HG02870 (cell line): ENCODE results near the gene NUAK2.

ENCODE experiments used
- ATAC-seq: cut with Tn5 transposase; IDR thresholded peaks from one replicate; pipeline ENCODE4 v1.9.1; 2021; ENCODE audit warnings: mild to moderate bottlenecking, moderate library complexity; ENCODE audit not compliant: unreplicated experiment

The NUAK2 gene

DNA sequence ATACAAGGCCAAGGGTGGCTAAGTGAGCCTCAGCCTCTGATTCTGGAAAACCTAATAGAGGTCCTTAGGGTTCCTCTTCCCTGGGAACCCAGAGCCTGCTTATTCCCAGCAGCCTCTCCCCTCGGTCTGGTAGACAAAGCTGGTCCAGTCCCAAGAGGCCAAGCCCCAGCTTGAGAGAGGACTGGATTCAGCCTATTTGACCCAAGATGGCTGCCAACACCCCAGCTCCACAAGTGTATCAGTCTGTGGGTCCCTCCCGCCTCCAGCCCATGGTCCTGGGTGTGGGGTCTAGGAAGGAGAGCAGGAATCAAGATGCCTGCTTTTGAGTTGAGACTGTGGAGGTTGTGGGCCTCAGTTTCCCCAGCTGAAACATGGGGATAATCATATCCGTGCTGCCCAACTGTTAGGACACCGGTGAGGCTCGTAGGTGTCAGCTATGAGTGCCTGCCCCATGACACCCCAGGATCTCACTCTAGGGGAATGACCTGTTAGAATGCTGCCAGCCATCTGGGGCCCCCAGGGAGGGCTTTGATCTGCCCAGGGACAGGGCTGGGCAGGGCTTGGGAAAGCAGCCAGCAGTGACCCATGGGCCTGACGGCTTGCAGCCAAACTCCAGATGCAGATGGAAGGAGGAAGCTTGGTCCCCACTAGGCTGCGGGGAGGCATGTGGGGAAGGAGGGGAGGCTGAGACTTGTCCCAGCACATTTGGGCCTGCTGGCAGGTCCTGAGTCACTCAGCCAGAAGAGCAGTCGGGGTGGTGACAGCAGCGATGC is 45.4 kb downstream of the NUAK2 start:
- ATAC-seq: no peak

DNA sequence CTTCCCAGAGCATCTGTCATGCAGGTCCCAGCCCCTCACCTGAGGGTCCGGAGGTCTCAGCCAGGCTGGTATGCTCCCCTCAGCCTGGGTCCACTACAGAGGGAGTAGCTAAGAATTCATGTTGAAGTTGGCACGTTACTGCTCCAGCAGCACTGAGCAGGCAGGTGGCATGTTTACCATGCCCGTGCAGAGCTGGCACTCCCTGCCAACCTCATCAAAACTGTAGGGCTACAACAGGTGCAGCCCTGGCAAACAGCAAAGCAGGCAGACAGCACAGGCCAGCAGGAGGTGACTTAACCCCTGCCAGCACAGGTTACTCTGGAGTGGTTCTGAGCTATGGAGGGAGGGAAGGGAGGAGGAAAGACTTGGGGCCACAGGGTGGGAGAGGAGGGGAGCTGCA is 46.4 kb downstream of the NUAK2 start:
- ATAC-seq: no peak

DNA sequence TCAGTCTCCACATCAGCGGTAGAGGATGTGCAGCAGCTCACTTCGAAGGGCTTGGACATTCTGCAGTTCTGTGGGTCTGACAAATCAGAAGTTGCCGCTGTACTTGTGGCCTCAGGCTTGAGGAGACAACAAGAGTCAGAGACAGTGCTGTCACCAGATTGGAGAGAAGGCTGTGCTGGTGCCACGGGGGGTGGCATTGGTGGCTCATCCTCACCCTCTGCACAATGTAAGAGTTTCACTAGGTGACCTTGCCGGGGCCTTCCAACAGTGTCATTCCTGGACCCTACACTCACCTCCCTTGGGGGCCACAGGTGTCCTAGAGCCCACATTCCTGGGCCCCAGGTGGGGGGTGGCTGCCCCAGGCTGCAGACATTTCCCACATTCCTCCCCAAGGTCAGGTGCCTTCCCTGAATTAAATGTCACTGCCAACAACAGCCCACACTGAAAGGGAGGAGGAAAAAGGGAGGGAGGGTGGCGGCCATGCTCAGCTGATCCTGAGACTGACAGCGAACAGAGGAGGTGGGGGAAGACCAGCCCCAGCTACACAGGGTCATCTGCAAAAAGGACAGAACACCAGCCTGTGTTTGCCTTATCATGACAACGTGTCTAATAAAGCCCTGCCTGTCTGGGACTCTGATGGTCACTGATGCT is 47.4 kb downstream of the NUAK2 start:
- ATAC-seq: no peak

DNA sequence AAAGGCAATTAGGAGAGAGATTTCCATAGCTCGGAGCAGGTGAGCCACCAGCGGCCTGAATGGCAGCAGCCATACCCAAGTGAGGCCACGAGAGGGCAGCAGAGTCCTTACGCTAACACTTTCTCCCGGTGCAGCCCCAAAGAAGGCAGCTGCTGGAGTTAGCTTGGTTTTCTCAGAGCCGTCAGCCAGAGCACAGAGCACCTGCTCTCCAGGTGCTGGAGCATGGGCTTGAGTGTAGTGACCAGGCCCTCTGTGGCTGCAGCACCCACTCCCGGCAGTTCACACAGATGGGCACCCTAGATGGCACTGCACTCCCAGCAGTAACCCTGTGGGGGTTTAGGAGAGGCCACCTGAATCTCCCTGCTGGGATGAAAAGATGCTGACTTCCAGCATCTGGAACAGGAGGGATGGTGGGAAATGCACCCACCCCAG is 48.0 kb downstream of the NUAK2 start:
- ATAC-seq: peak; percentile 76

DNA sequence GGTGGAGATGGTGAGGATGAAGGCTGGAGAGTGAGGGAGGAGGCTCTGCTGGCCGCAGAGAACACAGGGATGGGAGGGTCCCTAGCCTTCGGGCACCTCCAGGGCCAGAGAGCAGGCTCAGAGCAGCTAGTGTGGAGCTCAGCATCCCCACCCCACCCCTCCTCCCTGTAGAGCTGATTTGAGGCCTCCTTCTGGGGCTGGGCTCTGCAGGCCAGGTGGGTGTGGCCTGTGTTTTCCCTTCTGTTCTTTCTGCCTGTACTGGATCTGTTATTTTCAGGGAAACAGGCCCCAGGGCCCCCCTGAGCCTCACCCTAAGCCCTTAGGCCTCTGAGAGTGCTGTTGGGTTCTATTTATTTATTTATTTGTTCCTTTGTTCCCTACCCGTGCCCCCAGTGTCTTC is 49.0 kb downstream of the NUAK2 start:
- ATAC-seq: no peak

DNA sequence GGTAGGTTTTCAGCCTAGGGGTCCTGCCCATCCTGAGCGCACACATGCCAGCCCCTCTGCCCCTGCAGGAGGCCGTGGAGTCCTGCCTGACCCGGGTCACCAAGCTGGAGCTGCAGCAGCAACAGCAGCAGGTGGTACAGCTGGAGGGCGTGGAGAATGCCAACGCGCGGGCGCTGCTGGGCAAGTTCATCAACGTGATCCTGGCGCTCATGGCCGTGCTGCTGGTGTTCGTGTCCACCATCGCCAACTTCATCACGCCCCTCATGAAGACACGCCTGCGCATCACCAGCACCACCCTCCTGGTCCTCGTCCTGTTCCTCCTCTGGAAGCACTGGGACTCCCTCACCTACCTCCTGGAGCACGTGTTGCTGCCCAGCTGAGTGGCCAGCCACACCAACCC is 49.8 kb downstream of the NUAK2 start:
- ATAC-seq: no peak

DNA sequence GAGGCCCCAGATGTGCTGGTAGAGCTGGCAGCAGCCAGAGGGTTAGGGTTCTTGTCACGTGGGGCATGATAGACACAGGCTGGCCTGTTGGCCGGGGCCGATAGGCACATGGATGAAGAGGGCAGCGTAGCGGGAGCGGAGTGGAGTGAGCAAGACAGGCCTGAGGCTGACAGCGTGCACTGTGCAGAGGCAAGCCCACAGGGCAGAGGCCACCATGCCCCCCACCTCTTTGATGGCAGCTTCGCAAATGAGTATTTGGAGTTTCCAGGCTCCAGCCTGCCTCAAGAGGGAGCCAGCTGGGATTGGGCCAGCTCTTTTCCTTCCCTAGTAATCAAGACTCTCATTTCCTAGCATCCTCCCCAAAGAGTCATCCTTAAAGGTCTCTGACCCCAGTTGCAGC is 50.3 kb downstream of the NUAK2 start:
- no peak for ATAC-seq

DNA sequence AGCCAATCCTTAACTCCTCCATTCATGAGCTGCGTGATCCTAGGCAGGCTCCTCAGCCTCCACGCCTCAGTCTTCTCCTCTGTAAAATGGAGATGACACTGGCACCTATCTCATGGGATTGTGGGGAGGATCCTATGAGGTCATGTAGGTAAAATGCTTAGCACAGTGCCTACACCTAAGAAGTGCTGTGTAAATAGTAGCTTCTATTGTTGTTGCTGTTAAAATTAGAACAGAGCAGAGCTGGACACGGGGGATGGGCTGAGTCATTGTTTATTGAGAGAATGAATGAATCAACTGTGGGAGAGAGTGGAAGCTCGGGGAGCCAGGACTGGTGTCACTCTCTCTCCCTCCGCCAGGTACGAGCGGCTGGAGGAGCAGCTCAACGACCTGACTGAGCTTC is 50.8 kb downstream of the NUAK2 start:
- ATAC-seq: no peak

DNA sequence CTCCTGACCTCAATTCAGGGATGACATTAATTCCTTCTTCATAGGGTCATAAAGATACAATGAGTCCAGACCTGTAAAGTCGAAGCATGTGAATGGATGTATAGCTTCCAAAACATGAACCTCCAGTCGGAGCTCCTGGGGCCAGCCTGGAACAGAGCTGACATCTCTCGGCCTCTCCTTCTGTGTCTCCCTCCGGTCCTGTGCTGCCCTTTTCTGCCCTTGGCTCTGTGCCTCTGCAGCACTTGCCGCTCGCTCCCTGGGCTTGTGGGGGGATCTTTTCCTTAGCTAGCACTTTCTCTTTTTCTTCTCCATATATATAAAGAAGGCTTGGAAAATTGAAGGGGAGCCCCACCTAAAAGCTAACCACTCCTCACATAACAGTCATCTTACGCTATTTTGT is 51.3 kb downstream of the NUAK2 start:
- ATAC-seq: no peak

DNA sequence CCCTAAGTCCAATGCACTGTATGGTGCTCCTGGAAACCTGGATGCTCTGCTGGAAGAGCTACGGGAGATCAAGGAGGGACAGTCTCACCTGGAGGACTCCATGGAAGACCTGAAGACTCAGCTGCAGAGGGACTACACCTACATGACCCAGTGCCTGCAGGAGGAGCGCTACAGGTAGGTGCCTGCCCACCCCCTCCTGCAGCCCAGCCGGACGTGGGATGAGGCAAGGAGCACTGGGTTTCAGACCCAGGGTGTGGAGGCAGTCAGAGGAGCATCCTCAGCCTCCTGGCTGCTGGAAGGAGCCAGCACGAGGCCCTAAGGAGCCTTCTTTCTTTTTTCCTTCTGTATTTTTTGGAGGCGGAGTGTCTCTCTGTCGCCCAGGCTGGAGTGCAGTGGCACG is 51.8 kb downstream of the NUAK2 start:
- ATAC-seq: no peak

DNA sequence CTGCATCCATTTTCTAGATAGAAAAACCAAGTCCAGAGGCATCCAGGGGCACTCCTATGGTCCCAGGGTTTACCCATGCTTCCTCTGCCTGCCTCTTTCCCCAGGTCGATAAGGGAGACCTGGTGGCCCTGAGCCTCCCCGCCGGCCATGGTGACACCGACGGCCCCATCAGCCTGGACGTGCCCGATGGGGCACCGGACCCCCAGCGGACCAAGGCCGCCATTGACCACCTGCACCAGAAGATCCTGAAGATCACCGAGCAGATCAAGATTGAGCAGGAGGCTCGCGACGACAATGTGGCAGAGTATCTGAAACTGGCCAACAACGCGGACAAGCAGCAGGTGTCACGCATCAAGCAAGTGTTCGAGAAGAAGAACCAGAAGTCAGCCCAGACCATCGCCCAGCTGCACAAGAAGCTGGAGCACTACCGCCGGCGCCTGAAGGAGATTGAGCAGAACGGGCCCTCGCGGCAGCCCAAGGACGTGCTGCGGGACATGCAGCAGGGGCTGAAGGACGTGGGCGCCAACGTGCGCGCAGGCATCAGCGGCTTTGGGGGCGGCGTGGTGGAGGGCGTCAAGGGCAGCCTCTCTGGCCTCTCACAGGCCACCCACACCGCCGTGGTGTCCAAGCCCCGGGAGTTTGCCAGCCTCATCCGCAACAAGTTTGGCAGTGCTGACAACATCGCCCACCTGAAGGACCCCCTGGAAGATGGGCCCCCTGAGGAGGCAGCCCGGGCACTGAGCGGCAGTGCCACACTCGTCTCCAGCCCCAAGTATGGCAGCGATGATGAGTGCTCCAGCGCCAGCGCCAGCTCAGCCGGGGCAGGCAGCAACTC is 52.5 kb downstream of the NUAK2 start:
- no peak for ATAC-seq

DNA sequence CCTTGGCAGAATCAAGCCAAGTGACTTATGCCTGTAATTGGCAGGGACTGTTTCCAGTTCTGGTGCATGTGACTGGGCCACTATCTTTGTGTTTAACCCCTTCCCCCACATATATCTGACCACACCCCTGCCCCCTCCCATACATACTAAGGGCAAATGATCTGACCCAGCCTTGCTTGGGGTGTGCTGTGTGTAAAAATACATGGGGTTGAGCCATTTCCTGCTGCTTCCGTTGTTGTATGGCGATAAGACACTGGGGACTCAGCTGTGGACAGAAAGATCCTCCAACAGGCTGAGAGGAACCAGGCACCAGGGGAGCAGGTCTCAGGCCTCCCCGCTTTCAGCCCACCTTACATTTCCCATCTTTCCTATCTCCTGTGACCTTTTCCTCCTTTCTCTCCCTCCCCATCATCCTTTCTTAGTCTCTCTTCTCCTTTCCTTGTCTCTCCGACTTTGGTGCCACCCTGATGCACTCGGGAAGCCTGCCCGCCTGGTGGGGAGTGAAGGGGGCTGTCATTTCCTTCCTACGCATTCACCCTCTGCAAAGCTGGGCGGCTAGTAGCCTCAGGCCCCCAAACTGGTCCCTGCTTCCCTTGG is 54.1 kb downstream of the NUAK2 start:
- no peak for ATAC-seq

DNA sequence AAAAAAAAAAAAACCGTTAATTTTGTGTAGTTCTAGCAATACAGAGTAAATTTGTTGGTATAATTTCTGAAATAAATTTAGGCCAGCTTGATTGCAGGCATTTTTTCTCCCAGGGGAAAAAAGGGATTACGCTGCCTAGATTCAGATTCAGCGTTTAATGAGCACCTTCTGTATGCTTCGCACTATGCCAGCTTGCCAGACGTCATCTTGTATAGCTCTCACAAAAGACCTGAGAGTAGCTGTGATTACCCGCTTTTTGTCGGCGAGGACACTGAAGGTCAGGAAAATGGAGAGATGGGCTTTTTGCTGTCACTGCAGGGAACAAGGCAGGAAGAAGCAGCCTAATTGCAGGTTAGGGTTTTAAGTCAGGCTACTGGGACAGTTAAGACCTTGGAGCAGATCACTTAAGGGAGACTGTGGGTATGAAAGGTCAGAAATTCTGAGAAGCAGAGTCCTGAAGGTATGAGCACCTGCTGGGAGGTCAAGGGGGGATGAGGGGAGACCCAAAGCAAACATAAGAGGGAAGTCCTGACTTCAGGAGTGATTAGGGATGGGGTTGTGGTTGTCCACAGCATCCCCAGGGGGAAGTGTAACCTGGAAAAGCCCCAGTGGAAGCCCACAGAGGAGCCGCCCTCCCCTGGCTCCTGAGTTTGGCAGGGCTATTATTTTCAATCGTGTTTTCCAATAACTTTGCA is 54.8 kb downstream of the NUAK2 start:
- no peak for ATAC-seq

DNA sequence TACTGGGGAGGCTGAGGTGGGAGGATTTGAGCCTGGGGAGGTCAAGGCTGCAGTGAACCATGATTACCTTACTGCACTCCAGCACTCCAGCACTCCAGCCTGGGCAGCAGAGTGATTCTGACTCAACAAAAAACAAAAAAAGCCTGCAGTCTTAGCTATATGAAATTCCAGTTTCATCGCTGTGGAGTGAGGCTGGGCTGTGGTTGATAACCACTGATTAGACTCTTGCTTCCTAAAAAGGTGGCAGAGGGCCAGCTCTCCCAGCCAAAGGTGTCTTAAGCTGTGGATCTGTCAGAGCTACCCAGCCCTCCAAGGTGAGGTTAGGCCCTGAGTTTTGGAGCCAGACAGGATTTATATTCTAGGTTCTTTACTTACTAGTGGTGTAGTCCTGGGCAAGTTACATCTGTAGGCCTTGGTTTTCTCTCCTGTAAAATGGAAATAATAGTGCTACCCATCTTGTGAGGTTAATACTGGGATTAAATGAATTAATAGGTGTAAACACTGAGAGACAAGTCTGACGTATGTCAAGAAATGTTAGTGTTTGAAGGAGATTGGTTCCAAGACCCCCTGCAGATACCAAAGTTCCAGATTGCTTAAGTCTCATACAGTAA is 57.9 kb downstream of the NUAK2 start:
- ATAC-seq: no peak

DNA sequence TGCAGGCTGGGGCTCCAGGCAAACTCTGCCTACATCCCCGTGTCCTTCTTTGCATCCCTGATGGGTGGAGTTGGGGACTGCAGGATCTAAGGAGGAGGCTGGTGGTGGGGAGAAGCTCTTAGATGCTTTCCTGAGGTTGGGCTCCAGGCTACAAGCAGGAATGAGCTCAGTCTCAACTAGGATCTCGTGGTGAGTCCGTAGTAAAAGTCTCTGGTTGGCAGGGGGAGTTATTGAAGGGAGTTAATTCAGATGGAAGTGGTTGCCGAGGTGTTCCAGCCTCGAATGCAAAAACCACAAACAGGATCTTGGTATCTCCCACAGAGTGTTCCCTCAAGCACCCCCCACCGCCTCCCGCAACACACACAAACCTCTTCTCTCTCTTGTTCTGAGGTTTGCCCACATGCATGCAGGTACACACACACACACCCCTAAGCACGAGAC is 58.8 kb downstream of the NUAK2 start:
- no peak for ATAC-seq

DNA sequence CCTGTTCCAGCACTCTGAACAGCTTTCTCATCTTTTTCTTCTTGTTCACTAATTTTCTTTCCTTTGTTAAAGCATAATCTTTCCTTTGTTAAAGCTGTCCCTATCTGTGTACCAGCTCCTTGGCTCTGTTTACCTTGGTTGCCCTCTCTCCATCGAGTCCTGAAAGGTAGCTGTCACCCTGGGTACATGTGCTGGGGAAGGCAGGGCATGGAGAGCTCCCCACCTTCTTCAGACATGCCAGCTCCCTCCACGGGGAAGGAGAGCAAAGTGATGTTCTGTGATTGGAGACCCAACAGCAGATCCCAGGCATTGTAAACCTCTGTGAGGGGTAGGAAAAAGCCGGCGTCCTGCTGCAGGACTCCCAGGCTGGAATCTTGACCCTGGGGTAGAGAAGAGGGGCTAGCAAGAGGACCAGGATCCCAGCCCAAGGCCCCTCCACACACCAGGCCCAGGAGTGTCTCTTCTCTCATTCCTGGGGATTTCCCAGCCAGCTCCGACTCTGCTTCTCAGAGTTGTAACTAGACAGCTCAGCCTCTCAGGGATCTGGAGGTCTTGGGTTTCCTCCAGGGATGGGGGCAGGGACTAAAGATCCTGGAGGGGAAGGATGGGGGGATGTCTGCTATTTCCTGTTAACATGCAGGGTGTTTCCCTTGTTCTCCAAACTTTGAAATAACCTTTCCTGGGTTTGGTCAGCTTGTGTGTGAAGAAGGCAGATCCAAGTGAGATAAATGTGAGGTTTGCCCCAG is 59.4 kb downstream of the NUAK2 start:
- no peak for ATAC-seq

DNA sequence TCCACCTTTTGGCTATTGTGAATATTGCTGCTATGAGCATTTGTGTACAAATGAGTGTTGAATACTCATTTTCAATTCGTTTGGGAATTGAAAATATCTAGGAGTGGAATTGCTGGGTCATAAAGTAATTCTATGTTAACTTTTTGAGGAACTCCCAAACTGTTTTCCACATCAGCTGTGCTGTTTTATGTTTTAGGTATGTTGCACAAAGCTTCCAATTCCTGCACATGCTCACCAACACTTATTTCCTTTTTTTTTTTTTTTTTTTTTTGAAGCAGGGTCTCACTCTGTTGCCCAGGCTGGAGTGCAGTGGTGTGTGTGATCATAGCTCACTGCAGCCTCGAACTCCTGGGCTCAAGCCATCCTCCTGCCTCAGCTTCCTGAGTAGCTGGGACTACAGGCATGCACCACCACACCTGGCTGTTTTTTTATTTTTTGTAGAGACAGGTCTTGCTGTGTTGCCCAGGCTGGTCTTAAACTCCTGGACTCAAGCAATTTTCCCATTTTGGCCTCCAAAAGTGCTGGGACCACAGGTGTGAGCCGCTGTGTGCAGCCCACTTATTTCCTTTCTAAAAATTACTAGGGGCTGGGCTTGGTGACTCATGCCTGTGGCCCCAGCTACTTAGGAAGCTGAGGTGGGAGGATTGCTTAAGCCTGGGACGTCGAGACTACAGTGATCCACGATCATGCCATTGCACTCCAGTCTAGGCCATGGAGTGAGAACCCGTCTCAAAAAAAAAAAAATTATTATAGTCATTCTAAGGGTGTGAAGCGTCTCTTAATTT is 60.4 kb downstream of the NUAK2 start:
- ATAC-seq: no peak

DNA sequence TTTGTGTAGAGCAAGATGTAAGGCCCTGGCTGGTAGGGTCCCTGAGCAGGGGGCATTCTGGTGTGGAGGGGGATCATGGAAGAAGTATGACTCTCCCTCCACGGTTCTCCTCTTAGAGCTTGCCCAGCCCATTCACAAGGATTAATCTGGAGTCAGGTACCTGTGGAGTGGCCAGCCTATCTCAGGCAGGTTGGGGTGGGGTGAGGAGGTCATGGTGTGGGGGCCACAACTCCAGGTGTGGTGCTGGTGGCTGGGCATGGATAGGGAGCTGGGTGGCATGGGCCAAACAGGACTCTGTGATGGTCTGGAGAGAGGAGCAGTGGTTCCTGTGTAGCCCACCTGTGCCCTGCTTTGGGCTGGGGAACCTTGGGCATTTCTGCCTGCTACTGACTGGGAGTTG is 61.5 kb downstream of the NUAK2 start:
- ATAC-seq: no peak

DNA sequence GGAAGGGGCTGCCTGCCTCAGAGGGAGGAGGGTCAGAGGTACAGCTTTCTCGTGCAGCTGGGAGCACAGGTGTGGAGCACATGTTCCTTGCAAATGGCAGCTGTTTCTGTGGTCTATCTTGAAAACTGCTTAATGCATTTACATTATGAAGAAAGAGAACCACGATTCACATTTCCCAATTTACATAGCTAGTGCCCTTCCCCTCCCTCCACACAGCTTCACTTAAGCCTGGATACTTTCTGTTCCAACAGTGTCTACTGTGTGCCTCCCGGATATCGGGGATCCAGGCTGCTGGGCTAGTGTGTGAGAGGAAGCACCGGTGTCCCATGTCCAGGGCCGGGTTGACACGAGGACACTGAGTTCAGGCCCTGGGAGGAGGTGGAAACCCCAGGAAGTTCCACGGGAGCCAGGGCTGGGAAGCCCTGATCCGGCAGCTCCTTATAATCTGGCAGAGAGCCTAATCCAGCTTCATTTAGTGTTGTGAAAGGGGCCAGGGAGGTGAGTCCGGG is 62.2 kb downstream of the NUAK2 start:
- ATAC-seq: no peak
